HEK293 (cell line): ENCODE measurements around the gene SLMAP.

ENCODE experiments used
- CTCF ChIA-PET: fragments of 350-600 bp; formaldehyde crosslinking; extraction: SDS; loops from one replicate; lab custom pipeline; 2021; ENCODE audit warnings: antibody characterized with exemption; lab: Yijun Ruan, JAX
- POLR2A ChIA-PET: fragments of 300-600 bp; formaldehyde crosslinking; extraction: SDS; loops from one replicate; lab custom pipeline; 2020; ENCODE audit warnings: antibody characterized with exemption, inconsistent platforms; lab: Yijun Ruan, JAX
- H3K27ac ChIP-seq: fragments of 200-500 bp; sonication (Bioruptor generic); 2 replicates; pipeline ENCODE4 v1.5.1; 2014; ENCODE audit warnings: low read depth, low read length, control low read depth, inconsistent platforms; ENCODE audit errors: extremely low read depth
- H3K36me3 ChIP-seq, 2 experiments: fragments of 200-500 bp in 1 of 2; sonication (Bioruptor generic) in 1 of 2; 1 replicate in 1 of 2; 2 replicates in 1 of 2; pipeline ENCODE4 v1.5.1; 2014 to 2017; ENCODE audit warnings: inconsistent platforms in 2 of 2, low read length in 2 of 2; ENCODE audit not compliant: control insufficient read depth in 2 of 2, insufficient read depth in 1 of 2
- H3K4me1 ChIP-seq: fragments of 200-500 bp; sonication (Bioruptor generic); 2 replicates; pipeline ENCODE4 v1.5.1; 2014; ENCODE audit warnings: mild to moderate bottlenecking, low read length, inconsistent platforms; ENCODE audit not compliant: control insufficient read depth, insufficient read depth
- H3K4me3 ChIP-seq: 2 replicates; pipeline ENCODE4 v1.5.1; 2011; ENCODE audit warnings: low read depth, mild to moderate bottlenecking, control low read depth, low read length, moderate library complexity
- H3K9me3 ChIP-seq: fragments of 200-500 bp; sonication (Bioruptor generic); 2 replicates; pipeline ENCODE4 v1.5.1; 2014; ENCODE audit warnings: low read depth, low read length, inconsistent platforms; ENCODE audit not compliant: control insufficient read depth, insufficient read depth
- ELK4 ChIP-seq: IDR thresholded peaks from 2 replicates; pipeline ENCODE4 v1.6.1; 2011; ENCODE audit warnings: mild to moderate bottlenecking, low read depth, low read length, borderline replicate concordance
- HOXD13 ChIP-seq: sonication (generic); formaldehyde crosslinking; IDR thresholded peaks from 2 replicates; pipeline ENCODE4 v1.8.0; 2022; ENCODE audit warnings: missing genetic modification reagents, borderline replicate concordance
- SCRT1 ChIP-seq: fragments of 450-650 bp; formaldehyde crosslinking; IDR thresholded peaks from 2 replicates; pipeline ENCODE4 v1.5.1; 2016; ENCODE audit warnings: missing biosample characterization, missing genetic modification characterization, borderline replicate concordance
- SP3 ChIP-seq: fragments of 450-650 bp; formaldehyde crosslinking; IDR thresholded peaks from 2 replicates; pipeline ENCODE4 v1.5.1; 2016; ENCODE audit warnings: missing biosample characterization, missing genetic modification characterization
- TCF7L2 ChIP-seq: IDR thresholded peaks from 2 replicates; pipeline ENCODE4 v1.6.1; 2011; ENCODE audit warnings: low read depth, mild to moderate bottlenecking, inconsistent platforms, low read length, moderate library complexity, borderline replicate concordance
- TRIM28 ChIP-seq: IDR thresholded peaks from 2 replicates; pipeline ENCODE4 v1.6.1; 2011; ENCODE audit warnings: low read length, control low read depth, borderline replicate concordance
- TSHZ1 ChIP-seq: fragments of 450-650 bp; formaldehyde crosslinking; IDR thresholded peaks from 2 replicates; pipeline ENCODE4 v1.5.1; 2016; ENCODE audit warnings: missing biosample characterization, missing genetic modification characterization, borderline replicate concordance
- ZBTB48 ChIP-seq: fragments of 450-650 bp; formaldehyde crosslinking; IDR thresholded peaks from 2 replicates; pipeline ENCODE4 v1.5.1; 2016; ENCODE audit warnings: missing biosample characterization, missing genetic modification characterization
- ZIC2 ChIP-seq: fragments of 450-650 bp; formaldehyde crosslinking; IDR thresholded peaks from 2 replicates; pipeline ENCODE4 v1.5.1; 2016; ENCODE audit warnings: missing biosample characterization, missing genetic modification characterization
- ZNF121 ChIP-seq: fragments of 450-650 bp; formaldehyde crosslinking; IDR thresholded peaks from 2 replicates; pipeline ENCODE4 v1.5.1; 2016; ENCODE audit warnings: missing biosample characterization, missing genetic modification characterization
- ZNF223 ChIP-seq: fragments of 450-650 bp; formaldehyde crosslinking; IDR thresholded peaks from 2 replicates; pipeline ENCODE4 v1.5.1; 2016; ENCODE audit warnings: missing biosample characterization, missing genetic modification characterization
- ZNF26 ChIP-seq: fragments of 450-650 bp; formaldehyde crosslinking; IDR thresholded peaks from 2 replicates; pipeline ENCODE4 v1.5.1; 2016; ENCODE audit warnings: missing biosample characterization, missing genetic modification characterization
- ZNF416 ChIP-seq: fragments of 450-650 bp; formaldehyde crosslinking; IDR thresholded peaks from 2 replicates; pipeline ENCODE4 v1.5.1; 2016; ENCODE audit warnings: missing biosample characterization, missing genetic modification characterization
- ZNF426 ChIP-seq: fragments of 450-650 bp; formaldehyde crosslinking; IDR thresholded peaks from 2 replicates; pipeline ENCODE4 v1.5.1; 2017; ENCODE audit warnings: missing biosample characterization, missing genetic modification characterization, mild to moderate bottlenecking, inconsistent platforms, moderate library complexity
- ZNF549 ChIP-seq: fragments of 450-650 bp; IDR thresholded peaks from 2 replicates; pipeline ENCODE4 v1.5.1; 2018; ENCODE audit warnings: missing biosample characterization, missing genetic modification characterization, mild to moderate bottlenecking, inconsistent platforms, moderate library complexity
- ZNF561 ChIP-seq: fragments of 450-650 bp; IDR thresholded peaks from 2 replicates; pipeline ENCODE4 v1.5.1; 2018; ENCODE audit warnings: missing biosample characterization, missing genetic modification characterization, borderline replicate concordance
- ZNF704 ChIP-seq: fragments of 450-650 bp; formaldehyde crosslinking; IDR thresholded peaks from 2 replicates; pipeline ENCODE4 v1.5.1; 2016; ENCODE audit warnings: missing biosample characterization, missing genetic modification characterization
- ZNF837 ChIP-seq: fragments of 450-650 bp; formaldehyde crosslinking; IDR thresholded peaks from 2 replicates; pipeline ENCODE4 v1.5.1; 2016; ENCODE audit warnings: missing biosample characterization, missing genetic modification characterization
- ZSCAN18 ChIP-seq: fragments of 450-650 bp; formaldehyde crosslinking; IDR thresholded peaks from 2 replicates; pipeline ENCODE4 v1.5.1; 2016; ENCODE audit warnings: missing biosample characterization, missing genetic modification characterization
- ZSCAN30 ChIP-seq: fragments of 450-650 bp; IDR thresholded peaks from 2 replicates; pipeline ENCODE4 v1.5.1; 2018; ENCODE audit warnings: missing biosample characterization, mild to moderate bottlenecking, missing genetic modification characterization, moderate library complexity
- ZSCAN5A ChIP-seq: fragments of 450-650 bp; formaldehyde crosslinking; IDR thresholded peaks from 2 replicates; pipeline ENCODE4 v1.5.1; 2016; ENCODE audit warnings: missing biosample characterization, missing genetic modification characterization

The SLMAP gene

GRCh38 chr3:57772251-57772650 is 16.1 kb downstream of the SLMAP start (continued):
- no peak for TF ChIP-seq ZSCAN5A
- TF ChIP-seq ZNF704 (tag by site-specific recombination): no peak
- TF ChIP-seq, all 188 proteins: peak for 0

GRCh38 chr3:57777774-57778173 is 21.7 kb downstream of the SLMAP start:
- Histone ChIP-seq H3K27ac (no peak overlapping the region), H3K9me3 (no peaks in the 10 kb centered on the region), H3K36me3 (no peaks in the 10 kb centered on the region), H3K4me1 (no peaks in the 10 kb centered on the region), H3K4me3 (no peak overlapping the region)
- POLR2A ChIA-PET: no interaction called here
- CTCF ChIA-PET: no interaction called here
- TF ChIP-seq ELK4 (no peak), ZNF549 (no peak), ZSCAN30 (no peak), SP3 (tag by site-specific recombination) (no peak), ZBTB48 (tag by site-specific recombination) (no peak), TCF7L2 (no peak), TSHZ1 (tag by site-specific recombination) (no peak), ZNF837 (tag by site-specific recombination) (no peak), ZNF26 (tag by site-specific recombination) (no peak), TRIM28 (no peak), ZNF416 (tag by site-specific recombination) (no peak), ZNF121 (tag by site-specific recombination) (no peak), ZIC2 (no peak)

- H3K9me3 ChIP-seq: no peaks in the 10 kb centered on the region
- H3K4me1 ChIP-seq: no peaks in the 10 kb centered on the region
- H3K4me3 ChIP-seq: no peak overlapping the region
- no peak overlapping the region for H3K27ac ChIP-seq
- CTCF ChIA-PET: no interaction called here
- POLR2A ChIA-PET: no interaction called here
- no peaks in the 10 kb centered on the region for H3K36me3 ChIP-seq
- TF ChIP-seq SCRT1: no peak
- TF ChIP-seq ZNF426 (tag by site-specific recombination): no peak
- TF ChIP-seq ZSCAN30: no peak
- no peak for TF ChIP-seq HOXD13
- TF ChIP-seq ZNF223 (tag by site-specific recombination): no peak
- no peak for TF ChIP-seq ZSCAN18
- no peak for TF ChIP-seq ZNF837 (tag by site-specific recombination)
- no peak for TF ChIP-seq TRIM28
- no peak for TF ChIP-seq ZNF561
Measured at GRCh38 chr3:57778494-57778893, 22.4 kb downstream of the SLMAP start.
